Thyroid gland (tissue), 4 donors: ENCODE data around the gene ADAMTS1.

Source experiments
- CTCF ChIP-seq, 6 experiments: fragments of 200-600 bp in 3 of 6; fragments of 450-650 bp in 3 of 6; sonication (generic) in 3 of 6; IDR thresholded peaks; one replicate each; pipeline ENCODE4 v1.5.1; 2016 to 2019; ENCODE audit warnings: antibody characterized with exemption in 6 of 6, mild to moderate bottlenecking in 2 of 6, inconsistent platforms in 1 of 6, moderate library complexity in 1 of 6
- POLR2A ChIP-seq, 2 donors: fragments of 450-650 bp; IDR thresholded peaks; one replicate each; pipeline ENCODE4 v1.6.1; 2017; ENCODE audit warnings: antibody characterized with exemption in 2 of 2, mild to moderate bottlenecking in 2 of 2, moderate library complexity in 1 of 2

- TF ChIP-seq CTCF (IDR thresholded peaks at IDR 0.05) (no peak), POLR2A (IDR thresholded peaks at IDR 0.05) (no peak)
Observed at GRCh38 chr21:26884436-26884835, 39.2 kb upstream of the ADAMTS1 start.
